Activated T-helper 1 cell treated with Interleukin-2 at 50 U/mL for 16 hours (primary cell): ENCODE measurements around the gene STK24.

Experiments used
- DNase-seq: peaks from one replicate; pipeline ENCODE4 v3.0.0-alpha.2; 2020; ENCODE audit warnings: low read depth

Gene STK24

GRCh38 chr13:98410612-98411011, 166.3 kb downstream of the STK24 start:
- DNase-seq: no peak

- DNase-seq: no peak
Measured at GRCh38 chr13:98409281-98409680, 167.6 kb downstream of the STK24 start.

GRCh38 chr13:98407575-98407974, 169.3 kb downstream of the STK24 start:
- DNase-seq: no peak

- DNase-seq: no peak
Measured at GRCh38 chr13:98406971-98407370, 169.9 kb downstream of the STK24 start.

GRCh38 chr13:98406427-98406826, 170.5 kb downstream of the STK24 start:
- no peak for DNase-seq

- no peak for DNase-seq
Measured at GRCh38 chr13:98405690-98406344, 171.1 kb downstream of the STK24 start.

GRCh38 chr13:98405107-98405571, 171.8 kb downstream of the STK24 start:
- DNase-seq: no peak

- no peak for DNase-seq
Measured at GRCh38 chr13:98403076-98403475, 173.8 kb downstream of the STK24 start.

- no peak for DNase-seq
Measured at GRCh38 chr13:98401934-98402333, 175.0 kb downstream of the STK24 start.

- DNase-seq: no peak
Measured at GRCh38 chr13:98399756-98400155, 177.2 kb downstream of the STK24 start.

GRCh38 chr13:98398581-98398980, 178.3 kb downstream of the STK24 start:
- DNase-seq: no peak

- no peak for DNase-seq
Measured at GRCh38 chr13:98397861-98398260, 179.0 kb downstream of the STK24 start.

- no peak for DNase-seq
Measured at GRCh38 chr13:98397221-98397620, 179.7 kb downstream of the STK24 start.

- no peak for DNase-seq
Measured at GRCh38 chr13:98396071-98396710, 180.7 kb downstream of the STK24 start.
